Heart right ventricle (tissue), 16 donors: ENCODE measurements around the gene CFAP119. TPM values are rescaled to one million over a fixed set of nuclear protein-coding genes. Genes with fewer than 3 reads are reported as not detected.

Experiments used
- ATAC-seq, 8 donors: fragments of 200-7000 bp; cut with Tn5 transposase; one replicate each; pipeline ENCODE4 v1.9.1; 2020; ENCODE audit warnings: mild to moderate bottlenecking in 8 of 8, moderate library complexity in 8 of 8, moderate number of reproducible peaks in 1 of 8
- DNase-seq, 2 donors: peaks; one replicate each; pipeline ENCODE4 v3.0.0-alpha.2; 2020
- H3K27ac ChIP-seq, 10 donors: fragments of 200-600 bp; sonication (generic) in 2 of 10; one replicate each; pipeline versions ENCODE4 v1.5.0 to v1.8.0; 2020 to 2022; ENCODE audit warnings: mild to moderate bottlenecking in 3 of 10
- H3K27me3 ChIP-seq, 7 donors: fragments of 200-600 bp; one replicate each; pipeline ENCODE4 v1.8.0; 2021 to 2022; ENCODE audit warnings: mild to moderate bottlenecking in 2 of 7
- H3K36me3 ChIP-seq, 9 donors: fragments of 200-600 bp; sonication (generic) in 1 of 9; one replicate each; pipeline versions ENCODE4 v1.5.0 to v1.8.0; 2020 to 2022; ENCODE audit warnings: mild to moderate bottlenecking in 2 of 9
- H3K4me1 ChIP-seq, 9 donors: fragments of 200-600 bp; sonication (generic) in 1 of 9; one replicate each; pipeline versions ENCODE4 v1.5.0 to v1.8.0; 2020 to 2022; ENCODE audit warnings: mild to moderate bottlenecking in 4 of 9
- H3K4me3 ChIP-seq, 10 donors: fragments of 200-600 bp; sonication (generic) in 2 of 10; one replicate each; pipeline versions ENCODE4 v1.5.0 to v1.8.0; 2020 to 2022; ENCODE audit warnings: mild to moderate bottlenecking in 7 of 10, moderate library complexity in 2 of 10
- H3K9me3 ChIP-seq, 11 donors: fragments of 200-600 bp in 10 of 11; sonication (generic) in 2 of 11; one replicate each; pipeline versions ENCODE4 v1.5.0 to v1.8.0; 2013 to 2022; ENCODE audit warnings: mild to moderate bottlenecking in 2 of 11, control low read depth in 1 of 11, moderate library complexity in 1 of 11
- WGBS, 2 donors: extraction: QIAGEN DNeasy Blood & Tissue Kit; methylation state at CpG; one replicate each; pipeline ENCODE4 v1.1.7; 2013; ENCODE audit warnings: inconsistent platforms in 1 of 2; 5-methylcytosine and 5-hydroxymethylcytosine counted together
- intact Hi-C, 10 donors: fragments of 100-400 bp; cut with DNase I; formaldehyde crosslinking; loops; one replicate each; pipeline versions ENCODE4 v1.11.1 to v1.14.2; 2022
- polyA plus RNA-seq, 2 donors: library from polyadenylated mRNA; stranded (reverse); fragments of 200-250 nt; gene quantifications; one replicate each; pipeline ENCODE4 v1.2.3, GENCODE V29; 2013
- total RNA-seq, 10 donors: library from RNA; stranded (reverse); fragmentation: NEBNext Ultra II Directional in 3 of 10; extraction: Animal tissue kit (Norgen Biotek cat#: 25700) in 3 of 10; gene quantifications; one replicate each; pipeline versions ENCODE4 v1.2.1 to v1.2.4, GENCODE V29; 2021 to 2023
- TF ChIP-seq, protein P1 (sequence below), 9 donors: fragments of 200-600 bp; sonication (generic) in 2 of 9; IDR thresholded peaks; one replicate each; pipeline versions ENCODE4 v1.5.0 to v1.8.0; 2021 to 2022; ENCODE audit warnings: antibody characterized with exemption in 9 of 9, mild to moderate bottlenecking in 5 of 9, moderate library complexity in 1 of 9
- donor health status: Arrhythmogenic right ventricular cardiomyopathy.
- donor health status: ischemic (EF 13 %, LVEDD 7.1; RV severe dilation, severe dysfunction).
- donor health status: healthy with polysubstance abuse.
- donor health status: DM: no; HTN: yes; CAD: no.
- donor health status: DM: no; HTN: no; CAD: no.
- donor health status: ischemic (EF 25% LVEDD 6.9; RV normal size, moderate dysfunction).
- donor health status: ischemic (EF 25% LVEDD 5.7; RV mildly dilated, moderate dysfunction).
- donor health status: healthy.
- donor health status: DM: yes; HTN: yes; CAD: no.
- donor health status: Ischemic cardiomyopathy.
- donor health status: ischemic (EF 35%, LVEDD 5.7; RV mildly dilated, moderate dysfunction).
- donor health status: nonischemic (EF 11% LVEDD 7.7; RV severe dilation, severe dysfunction).
- donor health status: DM: yes; HTN: yes; CAD: no.
- donor health status: PGD.
- donor health status: ischemic (EF 29% LVEDD 5.4; RV normal size, mild dysfunction).
- donor health status: nonischemic (EF 23%, LVEDD 6.1; RV moderate dilation, normal function).

The CFAP119 gene
- total and polyA plus RNA-seq, 12 donors = 0.44 to 2.3 (median 1.1) TPM

DNA sequence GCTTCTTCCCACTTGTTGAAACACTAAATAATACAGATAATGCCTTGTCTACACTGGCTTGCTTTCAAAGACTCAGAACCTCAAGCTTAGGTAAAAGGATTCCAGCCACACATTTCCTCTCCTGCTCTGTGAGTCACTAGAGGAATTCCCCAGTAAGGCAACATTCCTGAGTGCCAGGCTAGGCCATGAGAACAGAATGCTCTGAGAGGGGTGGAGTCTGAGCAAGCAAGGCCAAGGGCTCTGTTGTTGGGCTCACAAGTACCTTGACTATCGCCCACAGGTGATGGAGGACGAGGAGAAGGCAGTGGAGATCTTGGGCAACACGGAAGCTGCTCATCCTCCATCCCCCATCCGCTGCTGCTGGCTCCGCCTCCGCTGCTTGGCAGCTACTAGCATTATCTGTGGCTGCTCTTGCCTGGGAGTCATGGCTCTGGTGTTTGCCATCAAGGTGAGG, 20.4 kb downstream of the CFAP119 start:
- Histone ChIP-seq H3K4me1 (peaks cover 10 to 33% (median 21%) of the 10 kb centered on the region in 9 donors), H3K36me3 (peaks cover 11 to 81% (median 30%) of the 10 kb centered on the region in 9 donors), H3K9me3 (no peaks in the 10 kb centered on the region), H3K27ac (peak overlapping the region in 8 of 10 donors; percentile 10 to 70 (median 52)), H3K4me3 (no peak overlapping the region), H3K27me3 (no peaks in the 10 kb centered on the region)
- 68 to 73% methylated on average over 6 of the region's 6 CpGs for WGBS, 2 donors
- intact Hi-C loops = loop anchor here in 1 of 10 donors (5.0 kb wide), 1 partner anchor 39 kb away; no protein-coding TSS in a partner anchor
- TF ChIP-seq, protein P1, sequence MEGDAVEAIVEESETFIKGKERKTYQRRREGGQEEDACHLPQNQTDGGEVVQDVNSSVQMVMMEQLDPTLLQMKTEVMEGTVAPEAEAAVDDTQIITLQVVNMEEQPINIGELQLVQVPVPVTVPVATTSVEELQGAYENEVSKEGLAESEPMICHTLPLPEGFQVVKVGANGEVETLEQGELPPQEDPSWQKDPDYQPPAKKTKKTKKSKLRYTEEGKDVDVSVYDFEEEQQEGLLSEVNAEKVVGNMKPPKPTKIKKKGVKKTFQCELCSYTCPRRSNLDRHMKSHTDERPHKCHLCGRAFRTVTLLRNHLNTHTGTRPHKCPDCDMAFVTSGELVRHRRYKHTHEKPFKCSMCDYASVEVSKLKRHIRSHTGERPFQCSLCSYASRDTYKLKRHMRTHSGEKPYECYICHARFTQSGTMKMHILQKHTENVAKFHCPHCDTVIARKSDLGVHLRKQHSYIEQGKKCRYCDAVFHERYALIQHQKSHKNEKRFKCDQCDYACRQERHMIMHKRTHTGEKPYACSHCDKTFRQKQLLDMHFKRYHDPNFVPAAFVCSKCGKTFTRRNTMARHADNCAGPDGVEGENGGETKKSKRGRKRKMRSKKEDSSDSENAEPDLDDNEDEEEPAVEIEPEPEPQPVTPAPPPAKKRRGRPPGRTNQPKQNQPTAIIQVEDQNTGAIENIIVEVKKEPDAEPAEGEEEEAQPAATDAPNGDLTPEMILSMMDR (IDR thresholded peaks at IDR 0.05) = no peak
- ATAC-seq = peak in 4 of 8 donors; percentile 11 to 33 (median 18)
- DNase-seq = no peak

DNA sequence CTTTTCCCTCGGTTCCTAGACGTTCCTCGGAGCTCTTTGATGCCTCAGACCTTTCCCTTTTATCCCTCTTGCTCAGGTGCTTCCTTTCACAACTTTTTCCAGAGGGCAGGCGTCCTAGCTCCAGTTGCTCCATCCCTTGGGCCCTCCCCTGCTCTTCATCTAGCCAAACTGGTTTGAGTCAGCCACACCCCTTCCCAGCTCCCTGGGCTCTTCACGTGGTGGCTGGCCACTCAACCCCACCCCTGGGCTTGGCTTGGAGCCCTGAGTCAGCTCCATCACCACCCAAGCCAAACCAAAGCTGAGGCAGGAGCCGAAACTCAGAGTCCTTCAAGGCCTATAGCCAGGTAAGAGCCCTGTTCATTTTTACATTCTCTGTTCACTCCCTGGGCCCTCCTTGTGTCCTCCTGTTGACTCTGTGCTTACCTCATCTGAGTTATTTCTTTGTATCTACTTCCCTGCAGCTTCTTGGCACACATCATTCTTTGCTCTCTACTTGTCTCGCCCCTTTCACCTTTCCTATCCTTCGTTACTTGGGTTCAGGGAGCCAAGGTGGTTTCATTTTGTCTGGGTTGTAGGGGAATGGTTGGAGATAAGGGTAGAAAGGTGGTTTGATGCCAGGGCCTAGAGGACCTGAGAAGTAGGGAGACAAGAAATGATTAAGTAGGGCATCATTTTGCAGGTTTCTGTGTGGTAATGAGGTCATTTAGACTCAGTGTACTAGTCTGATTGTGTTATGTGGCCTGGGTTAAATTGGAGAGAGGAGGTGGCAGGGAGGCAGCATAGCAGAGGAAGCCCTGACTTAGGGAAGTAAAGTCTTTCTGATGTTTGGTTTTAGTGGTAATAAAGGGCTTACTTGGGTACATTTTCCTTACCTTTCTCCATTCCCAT, 21.3 kb downstream of the CFAP119 start:
- 51% methylated on average over 8 of the region's 8 CpGs for WGBS, 2 donors
- Histone ChIP-seq H3K4me1 (peaks cover 10 to 33% (median 21%) of the 10 kb centered on the region in 9 donors), H3K4me3 (peak overlapping the region in 1 of 10 donors; percentile 12), H3K36me3 (peaks cover 11 to 88% (median 39%) of the 10 kb centered on the region in 9 donors), H3K9me3 (no peaks in the 10 kb centered on the region), H3K27me3 (no peaks in the 10 kb centered on the region), H3K27ac (peak overlapping the region in 9 of 10 donors; percentile 10 to 70 (median 53))
- DNase-seq = peak; percentile 76 to 80
- intact Hi-C loops = loop anchor here in 1 of 10 donors (5.0 kb wide), 1 partner anchor 38 kb away; no protein-coding TSS in a partner anchor
- TF ChIP-seq, protein P1 (IDR thresholded peaks at IDR 0.05) = no peak
- ATAC-seq = peak; percentile 59 to 85 (median 80)

DNA sequence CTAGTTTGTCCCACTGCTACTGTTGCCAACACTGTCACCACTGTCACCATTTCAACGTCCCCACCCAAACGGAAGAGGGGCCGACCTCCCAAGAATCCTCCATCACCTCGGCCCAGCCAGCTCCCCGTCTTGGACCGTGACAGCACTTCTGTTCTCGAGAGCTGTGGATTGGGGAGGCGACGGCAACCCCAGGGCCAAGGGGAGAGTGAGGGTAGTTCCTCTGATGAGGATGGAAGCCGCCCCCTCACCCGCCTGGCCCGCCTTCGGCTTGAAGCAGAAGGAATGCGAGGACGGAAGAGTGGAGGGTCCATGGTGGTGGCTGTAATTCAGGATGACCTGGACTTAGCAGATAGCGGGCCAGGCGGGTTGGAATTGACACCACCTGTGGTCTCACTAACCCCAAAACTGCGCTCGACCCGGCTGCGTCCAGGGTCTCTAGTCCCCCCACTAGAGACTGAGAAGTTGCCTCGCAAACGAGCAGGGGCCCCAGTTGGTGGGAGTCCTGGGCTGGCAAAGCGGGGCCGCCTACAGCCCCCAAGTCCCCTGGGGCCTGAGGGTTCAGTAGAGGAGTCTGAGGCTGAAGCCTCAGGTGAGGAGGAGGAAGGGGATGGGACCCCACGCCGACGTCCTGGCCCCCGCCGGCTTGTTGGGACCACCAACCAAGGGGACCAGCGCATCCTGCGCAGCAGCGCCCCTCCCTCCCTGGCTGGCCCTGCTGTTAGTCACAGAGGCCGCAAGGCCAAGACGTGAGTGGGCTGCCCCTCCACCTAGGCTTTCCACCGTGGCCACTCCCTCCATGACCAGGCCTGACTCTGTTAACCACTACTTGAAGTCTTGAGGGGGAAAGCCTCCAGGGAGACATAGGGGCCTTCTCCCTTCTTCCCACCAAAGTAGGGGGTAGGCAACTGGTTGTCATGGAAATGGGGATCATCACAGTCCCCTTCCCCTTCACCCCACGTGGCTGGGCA, 22.6 kb downstream of the CFAP119 start:
- no peak overlapping the region for H3K4me3 ChIP-seq
- intact Hi-C loops = no loop called here
- WGBS, 2 donors = 88 to 90% methylated on average over 37 of the region's 37 CpGs
- peak overlapping the region in 3 of 10 donors; percentile 49 to 70 (median 67) for H3K27ac ChIP-seq
- peak in 1 of 8 donors; percentile 25 for ATAC-seq
- TF ChIP-seq, protein P1 (IDR thresholded peaks at IDR 0.05) = no peak
- peaks cover 10 to 31% (median 21%) of the 10 kb centered on the region in 9 donors for H3K4me1 ChIP-seq
- H3K36me3 ChIP-seq = peaks cover 11 to 88% (median 50%) of the 10 kb centered on the region in 9 donors
- no peak for DNase-seq
- H3K27me3 ChIP-seq = no peaks in the 10 kb centered on the region
- H3K9me3 ChIP-seq = no peaks in the 10 kb centered on the region
